K562 (cell line): Measurements from ENCODE around the gene BANK1. TPM values are rescaled to one million over a fixed set of nuclear protein-coding genes. Genes with fewer than 3 reads are reported as not detected.

ENCODE experiments used
- ATAC-seq: fragments of 200-7000 bp; cut with Tn5 transposase; 3 replicates; pipeline ENCODE4 v1.9.1; 2020; ENCODE audit warnings: moderate library complexity
- BruUV-seq: library from RNA; stranded (reverse); fragments of 400-500 nt; replicated peaks from 2 replicates; lab custom pipeline; 2021; lab: Mats Ljungman, UMichigan
- CTCF ChIA-PET: fragments of 300-600 bp; formaldehyde crosslinking; extraction: SDS; loops from one replicate; lab custom pipeline; 2021; ENCODE audit warnings: low intra/inter-chr PET ratio; lab: Yijun Ruan, JAX
- POLR2A ChIA-PET: fragments of 300-600, 350-650 bp; sonication (Branson Sonifier 250); formaldehyde crosslinking; extraction: SDS; loops from one replicate; lab custom pipeline; 2021; ENCODE audit warnings: antibody characterized with exemption, inconsistent platforms; lab: Yijun Ruan, JAX
- DNase-seq, 4 experiments: peaks; one replicate each; pipeline versions ENCODE4 v3.0.0 to v3.0.0-alpha.2; 2011 to 2018; ENCODE audit warnings: low spot score in 3 of 4, mixed read lengths in 3 of 4; ENCODE audit errors: extremely low read depth in 1 of 4
- FAIRE-seq: peaks from 2 replicates; lab custom pipeline; 2011; peaks lifted over from hg19 to GRCh38; lab: Jason Lieb, UNC
- H2AFZ ChIP-seq: 2 replicates; pipeline ENCODE4 v1.6.0; 2011; ENCODE audit warnings: low read depth, low read length, control low read depth, inconsistent platforms
- H3K27ac ChIP-seq: fragments of 200-600 bp; 3 replicates; pipeline ENCODE4 v1.8.0; 2011; ENCODE audit warnings: low read depth, mild to moderate bottlenecking, control low read depth, inconsistent platforms, low read length, moderate library complexity, mixed read lengths; ENCODE audit errors: extremely low read depth
- H3K27me3 ChIP-seq, 2 experiments: fragments of 300-600 bp in 1 of 2; 2 replicates in 1 of 2; 3 replicates in 1 of 2; pipeline versions ENCODE4 v1.6.0 to v1.8.0; 2011; ENCODE audit warnings: inconsistent platforms in 2 of 2, low read length in 2 of 2, mild to moderate bottlenecking in 1 of 2, mixed read lengths in 1 of 2, moderate library complexity in 1 of 2; ENCODE audit not compliant: control insufficient read depth in 2 of 2, insufficient read depth in 2 of 2
- H3K36me3 ChIP-seq: fragments of 300-600 bp; 3 replicates; pipeline ENCODE4 v1.8.0; 2011; ENCODE audit warnings: mild to moderate bottlenecking, low read length, inconsistent platforms; ENCODE audit not compliant: control insufficient read depth, insufficient read depth
- H3K4me1 ChIP-seq, 2 experiments: fragments of 200-600 bp in 1 of 2; replicated peaks in 1 of 2; 2 replicates in 1 of 2; 3 replicates in 1 of 2; pipeline versions ENCODE4 v1.5.1 to v1.8.0; 2011; ENCODE audit warnings: inconsistent platforms in 2 of 2, low read length in 2 of 2, mild to moderate bottlenecking in 1 of 2, mixed read lengths in 1 of 2, moderate library complexity in 1 of 2; ENCODE audit not compliant: control insufficient read depth in 2 of 2, insufficient read depth in 2 of 2
- H3K4me2 ChIP-seq: 2 replicates; pipeline ENCODE4 v1.6.1; 2011; ENCODE audit warnings: low read length, control low read depth, inconsistent platforms, mixed read lengths; ENCODE audit not compliant: insufficient read depth
- H3K4me3 ChIP-seq: fragments of 200-600 bp; sonication (generic), shearing (Covaris generic); 2 replicates; pipeline ENCODE4 v1.5.1; 2016; ENCODE audit warnings: control low read depth, inconsistent platforms
- H3K79me2 ChIP-seq: fragments of 200-600 bp; 3 replicates; pipeline ENCODE4 v1.8.0; 2011; ENCODE audit warnings: low read length, inconsistent platforms; ENCODE audit not compliant: control insufficient read depth, insufficient read depth
- H3K9ac ChIP-seq, 2 experiments: 2 replicates each; pipeline versions ENCODE4 v1.6.0 to v1.6.1; 2011; ENCODE audit warnings: low read depth in 2 of 2, low read length in 2 of 2, control low read depth in 1 of 2, inconsistent platforms in 1 of 2, mild to moderate bottlenecking in 1 of 2, mixed read lengths in 1 of 2; ENCODE audit not compliant: insufficient read depth in 1 of 2
- H3K9me1 ChIP-seq: one replicate; pipeline ENCODE4 v1.6.0; 2011; ENCODE audit warnings: inconsistent platforms, mild to moderate bottlenecking, low read length, moderate library complexity; ENCODE audit not compliant: control insufficient read depth, insufficient read depth
- H3K9me3 ChIP-seq: replicated peaks from 2 replicates; pipeline ENCODE4 v1.5.1; 2011; ENCODE audit warnings: low read depth, low read length, inconsistent platforms; ENCODE audit not compliant: control insufficient read depth, insufficient read depth
- H4K20me1 ChIP-seq: replicated peaks from 2 replicates; pipeline ENCODE4 v1.6.1; 2011; ENCODE audit warnings: low read length, inconsistent platforms, mixed read lengths; ENCODE audit not compliant: control insufficient read depth, insufficient read depth
- IRF1 ChIP-seq: sonication (generic); formaldehyde crosslinking; IDR thresholded peaks from 2 replicates; pipeline ENCODE4 v1.8.0; 2022; ENCODE audit warnings: missing genetic modification reagents, mild to moderate bottlenecking, borderline replicate concordance
- KDM5B ChIP-seq: fragments of 200-600 bp; sonication (generic); IDR thresholded peaks from 2 replicates; pipeline ENCODE4 v1.6.1; 2012; ENCODE audit warnings: low read depth, mild to moderate bottlenecking, moderate library complexity, low read length, control low read depth, inconsistent platforms; ENCODE audit not compliant: insufficient replicate concordance
- SMAD4 ChIP-seq: fragments of 250-450 bp; sonication (Bioruptor Pico); conservative IDR thresholded peaks from 2 replicates; pipeline ENCODE4 v1.8.0; 2021; ENCODE audit warnings: inconsistent platforms, mild to moderate bottlenecking, moderate library complexity
- SREBF2 ChIP-seq: sonication (generic); formaldehyde crosslinking; IDR thresholded peaks from 2 replicates; pipeline ENCODE4 v1.4.0; 2020; ENCODE audit warnings: mild to moderate bottlenecking, missing genetic modification reagents
- XRCC5 ChIP-seq: fragments of 200-400 bp; formaldehyde crosslinking; IDR thresholded peaks from 2 replicates; pipeline ENCODE4 v1.6.1; 2017; ENCODE audit warnings: low read depth, mild to moderate bottlenecking, low read length
- ZBTB1 ChIP-seq: sonication (generic); formaldehyde crosslinking; IDR thresholded peaks from 2 replicates; pipeline ENCODE4 v1.8.1; 2023; ENCODE audit warnings: missing genetic modification reagents, low read depth, mild to moderate bottlenecking, borderline replicate concordance
- ZNF274 ChIP-seq: IDR thresholded peaks from 2 replicates; pipeline ENCODE4 v1.6.1; 2011; ENCODE audit warnings: low read depth, mild to moderate bottlenecking, low read length, moderate library complexity, borderline replicate concordance
- ZNF583 ChIP-seq: fragments of 250-450 bp; sonication (Bioruptor Pico); IDR thresholded peaks from 2 replicates; pipeline ENCODE4 v1.4.0; 2020
- WGBS: fragments of 100-300 bp; shearing (Covaris generic); methylation state at CpG from one replicate; pipeline ENCODE4 v1.1.6; 2016; ENCODE audit warnings: low coverage, mixed read lengths; ENCODE audit not compliant: insufficient coverage; ENCODE audit errors: missing lambda C conversion rate; 5-methylcytosine and 5-hydroxymethylcytosine counted together
- in situ Hi-C: fragments of 300-500 bp; cut with MboI; formaldehyde crosslinking; loops from 4 replicates; pipeline ENCODE4 v1.15.0; 2018; ENCODE audit warnings: inconsistent platforms, mixed read lengths
- intact Hi-C: fragments of 100-400 bp; cut with micrococcal nuclease; formaldehyde crosslinking; loops from 2 replicates; pipeline ENCODE4 v1.14.2; 2022
- polyA plus RNA-seq, 8 experiments: library from polyadenylated mRNA; depleted of rRNA in 4 of 8; stranded (reverse) in 5 of 8; unstranded in 3 of 8; fragments of >200 nt; fragmentation: Nextera tagmentation in 2 of 8; fragmentation: Illumina TruSeq in 1 of 8; extraction: Ambion mirVana in 2 of 8; extraction: Trizol in 1 of 8; gene quantifications; 2 replicates each; pipeline versions ENCODE4 v1.2.1 to v1.2.3, GENCODE V29; 2011 to 2014; ENCODE audit warnings: inconsistent platforms in 1 of 8, missing spikeins in 1 of 8
- total RNA-seq, 7 experiments: library from RNA; depleted of rRNA in 6 of 7; stranded (reverse); fragments of >200 nt in 6 of 7; fragmentation: Illumina TruSeq in 2 of 7; extraction: Trizol in 2 of 7; gene quantifications; 2 replicates each; pipeline versions ENCODE4 v1.2.1 to v1.2.3, GENCODE V29; 2011 to 2021; ENCODE audit warnings: low replicate concordance in 1 of 7

Gene BANK1
- total and polyA plus RNA-seq, 9 of the 15 experiments (the other 6 are each of a cell fraction or from before 2014, with no cell fraction given) = not detected

DNA sequence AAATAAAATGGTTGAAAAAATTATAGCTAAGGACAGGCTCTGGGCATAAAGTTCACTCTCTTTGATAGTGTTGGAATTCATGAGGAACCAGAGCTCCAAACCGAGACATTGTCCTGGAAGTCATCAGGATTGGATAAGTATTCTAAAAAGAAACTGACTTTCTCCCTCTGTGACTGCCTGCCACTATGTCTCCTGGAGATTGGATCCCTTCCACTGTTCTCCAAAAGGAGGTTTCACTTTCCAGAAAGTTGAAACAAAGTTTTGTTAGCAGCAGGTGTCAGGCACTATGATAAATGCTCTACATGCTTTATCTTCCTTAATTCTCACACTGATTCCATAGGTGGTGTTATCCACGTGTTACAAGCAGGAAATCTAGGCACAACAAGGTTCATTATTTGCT, 16.8 kb downstream of the BANK1 start:
- H3K9ac ChIP-seq = no peak overlapping the region
- POLR2A ChIA-PET = no interaction called here
- H3K9me1 ChIP-seq = no peaks in the 10 kb centered on the region
- no peak for TF ChIP-seq SREBF2 (CRISPR knock-in tag)
- no peak for TF ChIP-seq IRF1
- no peak for TF ChIP-seq ZNF274
- TF ChIP-seq KDM5B = no peak
- no peak for TF ChIP-seq ZNF583 (CRISPR knock-in tag)
- TF ChIP-seq XRCC5 = no peak
- no peak for TF ChIP-seq ZBTB1 (CRISPR knock-in tag)
- TF ChIP-seq SMAD4 (CRISPR knock-in tag) = no peak
- TF ChIP-seq, all 486 proteins: peak for 0
- intact Hi-C loops (no loop called here), in situ Hi-C loops (no loop called here)
- H4K20me1 ChIP-seq = no peaks in the 10 kb centered on the region
- no peak overlapping the region for H3K27ac ChIP-seq
- no peak overlapping the region for H3K4me3 ChIP-seq
- WGBS = 0% methylated on average over 2 of the region's 2 CpGs
- H3K4me1 ChIP-seq = no peaks in the 10 kb centered on the region
- no peaks in the 10 kb centered on the region for H3K79me2 ChIP-seq
- ATAC-seq (no peak), FAIRE-seq (no peak), DNase-seq (no peak)
- no peak overlapping the region for H3K4me2 ChIP-seq
- BruUV-seq = no TSS peak
- H3K27me3 ChIP-seq = no peaks in the 10 kb centered on the region
- CTCF ChIA-PET = no interaction called here
- H3K9me3 ChIP-seq = peaks cover 2% of the 10 kb centered on the region; the same call in 1 of the 2 replicates
- no peaks in the 10 kb centered on the region for H3K36me3 ChIP-seq
- no peak overlapping the region for H2AFZ ChIP-seq
